ENCODE results near the gene MYBPC1. TPM values are rescaled to one million over a fixed set of nuclear protein-coding genes. Genes with fewer than 3 reads are reported as not detected.

Gene MYBPC1
- total and polyA plus RNA-seq, 9 of the 15 experiments (the other 6 are each of a cell fraction or from before 2014, with no cell fraction given) = not detected

- TF ChIP-seq NONO (IDR thresholded peaks at IDR 0.05; ENCODE audit: low read depth in 2 of 2, low read length in 1 of 2) = peak; percentile 36 to 37; a peak in 1 of 4 replicates
- TF ChIP-seq RBBP5 (IDR thresholded peaks at IDR 0.05; ENCODE audit: borderline replicate concordance, insufficient read depth, low read length, poor library complexity, severe bottlenecking) = peak; percentile 42
- TF ChIP-seq POLR2H (tag; IDR thresholded peaks at IDR 0.05; ENCODE audit: low read depth) = peak; percentile 43; the same call in 1 of the 2 replicates
- TF ChIP-seq RBM25 (IDR thresholded peaks at IDR 0.05; ENCODE audit: low read depth, low read length, severe bottlenecking) = no peak
- TF ChIP-seq ESRRA (IDR thresholded peaks at IDR 0.05; ENCODE audit: borderline replicate concordance, low read depth) = peak; percentile 29; the same call in 1 of the 2 replicates
- peak; percentile 18; the same call in 1 of the 2 replicates for TF ChIP-seq SPI1 (IDR thresholded peaks at IDR 0.05; ENCODE audit: borderline replicate concordance, low read depth, low read length)
- peak in 1 of 2 experiments; percentile 61 for TF ChIP-seq AFF1 (IDR thresholded peaks at IDR 0.05; ENCODE audit: low read depth in 1 of 2, partially characterized antibody in 2 of 2)
- no peak for TF ChIP-seq ZNF444 (CRISPR knock-in tag; IDR thresholded peaks at IDR 0.05)
- TF ChIP-seq SNAPC5 (CRISPR knock-in tag; IDR thresholded peaks at IDR 0.05) = no peak
- TF ChIP-seq PHF8 (IDR thresholded peaks at IDR 0.05; ENCODE audit: borderline replicate concordance, low read length) = peak; percentile 81
- no peak for TF ChIP-seq NFE2L1 (tag; IDR thresholded peaks at IDR 0.05; ENCODE audit: borderline replicate concordance, low read depth)
Observed at GRCh38 chr12:101697197-101697929, 102.6 kb downstream of the MYBPC1 start, which contains the start of gene CHPT1 (continued).

All from K562 (cell line).